ENCODE measurements around the gene SETBP1.

The SETBP1 gene

DNA sequence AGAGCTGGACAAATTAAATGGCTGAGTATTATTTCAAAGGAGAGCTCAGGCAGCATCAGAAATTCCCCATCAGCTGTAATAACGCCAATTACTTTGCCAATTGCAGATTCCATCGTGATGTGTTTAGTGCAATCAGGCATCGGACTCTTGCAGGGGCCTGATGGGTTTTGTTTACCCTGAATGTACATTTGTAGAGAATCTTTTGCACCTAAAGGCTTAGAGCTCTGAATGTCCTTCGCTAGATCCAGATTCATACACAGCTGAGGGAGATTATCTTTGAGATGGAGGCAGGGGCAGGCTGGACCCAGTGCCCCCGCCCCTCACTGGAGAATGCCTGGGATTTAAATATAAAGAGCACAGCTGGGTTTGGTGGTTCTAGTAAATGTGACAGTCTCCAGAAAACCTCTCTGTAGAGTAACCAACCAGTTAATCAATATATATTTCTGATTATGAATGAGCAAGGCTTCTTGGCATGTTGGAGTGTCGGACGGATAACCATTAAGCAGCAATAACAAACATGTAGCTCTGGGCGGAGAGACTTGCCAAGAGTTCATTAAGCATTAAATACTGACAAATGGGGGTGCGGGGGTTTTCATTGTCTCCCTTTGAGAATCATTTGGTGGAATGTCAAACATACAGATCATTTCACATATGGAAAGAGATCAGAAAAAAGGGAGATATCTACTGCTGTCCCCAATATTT is 200.9 kb downstream of the SETBP1 start:
- Histone ChIP-seq H3K9me3 (ENCODE audit: control insufficient read depth, insufficient read depth, low read length) (no peaks in the 10 kb centered on the region), H3K27me3 (ENCODE audit: control insufficient read depth, insufficient read depth, low read length) (no peaks in the 10 kb centered on the region), H3K9ac (ENCODE audit: low read depth, low read length) (no peak overlapping the region), H3K4me1 (ENCODE audit: control insufficient read depth, insufficient read depth, low read length) (no peaks in the 10 kb centered on the region), H3K4me3 (ENCODE audit: low read depth, low read length) (no peak overlapping the region), H3K36me3 (ENCODE audit: control insufficient read depth, insufficient read depth, low read length) (no peaks in the 10 kb centered on the region)

GRCh38 chr18:44882163-44882868 is 201.6 kb downstream of the SETBP1 start:
- no peaks in the 10 kb centered on the region for H3K9me3 ChIP-seq (ENCODE audit: control insufficient read depth, insufficient read depth, low read length)
- H3K36me3 ChIP-seq (ENCODE audit: control insufficient read depth, insufficient read depth, low read length): no peaks in the 10 kb centered on the region
- no peaks in the 10 kb centered on the region for H3K4me1 ChIP-seq (ENCODE audit: control insufficient read depth, insufficient read depth, low read length)

DNA sequence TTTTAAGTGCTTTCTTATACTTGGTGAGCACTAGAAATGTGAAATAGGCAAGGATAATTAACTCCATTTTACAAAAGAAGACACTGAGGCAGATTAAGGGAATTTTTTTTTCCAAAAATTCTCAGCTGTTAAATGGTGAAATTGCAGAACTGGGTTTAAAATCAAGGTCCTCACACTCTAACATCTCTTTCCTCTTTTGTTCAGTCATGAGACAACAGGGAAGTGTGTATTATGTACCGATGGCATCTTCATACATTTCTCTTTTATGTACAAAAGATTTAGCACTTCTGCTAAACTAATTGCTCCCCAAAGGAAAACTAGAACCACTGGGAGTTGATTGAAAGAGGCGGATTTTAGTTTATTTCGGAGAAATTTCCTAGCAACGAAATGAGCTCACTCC is 203.0 kb downstream of the SETBP1 start:
- Histone ChIP-seq H3K9ac (ENCODE audit: low read depth, low read length) (no peak overlapping the region), H3K4me1 (ENCODE audit: control insufficient read depth, insufficient read depth, low read length) (no peaks in the 10 kb centered on the region), H3K4me3 (ENCODE audit: low read depth, low read length) (no peak overlapping the region), H3K36me3 (ENCODE audit: control insufficient read depth, insufficient read depth, low read length) (no peaks in the 10 kb centered on the region), H3K27me3 (ENCODE audit: control insufficient read depth, insufficient read depth, low read length) (no peaks in the 10 kb centered on the region), H3K9me3 (ENCODE audit: control insufficient read depth, insufficient read depth, low read length) (no peaks in the 10 kb centered on the region)

More at GRCh38 chr18:44882163-44882868, 201.6 kb downstream of the SETBP1 start:
- Histone ChIP-seq H3K4me3 (ENCODE audit: low read depth, low read length) (no peak overlapping the region), H3K9ac (ENCODE audit: low read depth, low read length) (no peak overlapping the region), H3K27me3 (ENCODE audit: control insufficient read depth, insufficient read depth, low read length) (no peaks in the 10 kb centered on the region)

DNA sequence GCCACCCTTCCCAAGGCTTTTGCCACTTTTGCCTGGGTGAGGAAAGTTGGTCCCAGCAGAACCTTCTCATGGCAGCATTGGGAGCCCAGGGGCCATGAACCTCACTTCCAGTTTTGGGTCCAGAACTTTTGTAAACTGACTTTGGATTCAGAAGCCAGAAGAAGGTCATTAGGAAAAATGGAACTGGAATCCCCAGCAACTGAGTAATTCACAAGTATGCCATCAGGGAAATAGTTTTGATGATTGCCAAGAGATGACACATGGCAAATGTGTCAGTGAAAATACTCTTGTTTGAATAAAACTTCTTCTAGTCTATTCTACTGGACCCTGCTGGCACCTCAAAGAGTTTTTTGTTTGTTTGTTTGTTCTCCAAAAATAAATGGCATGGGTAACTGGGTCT is 203.7 kb downstream of the SETBP1 start:
- no peaks in the 10 kb centered on the region for H3K27me3 ChIP-seq (ENCODE audit: control insufficient read depth, insufficient read depth, low read length)
- H3K36me3 ChIP-seq (ENCODE audit: control insufficient read depth, insufficient read depth, low read length): no peaks in the 10 kb centered on the region
- no peaks in the 10 kb centered on the region for H3K9me3 ChIP-seq (ENCODE audit: control insufficient read depth, insufficient read depth, low read length)
- no peak overlapping the region for H3K4me3 ChIP-seq (ENCODE audit: low read depth, low read length)
- H3K9ac ChIP-seq (ENCODE audit: low read depth, low read length): no peak overlapping the region
- H3K4me1 ChIP-seq (ENCODE audit: control insufficient read depth, insufficient read depth, low read length): no peaks in the 10 kb centered on the region

GRCh38 chr18:44885507-44885906 is 204.8 kb downstream of the SETBP1 start:
- H3K4me3 ChIP-seq (ENCODE audit: low read depth, low read length): no peak overlapping the region
- no peaks in the 10 kb centered on the region for H3K4me1 ChIP-seq (ENCODE audit: control insufficient read depth, insufficient read depth, low read length)
- H3K36me3 ChIP-seq (ENCODE audit: control insufficient read depth, insufficient read depth, low read length): no peaks in the 10 kb centered on the region
- H3K27me3 ChIP-seq (ENCODE audit: control insufficient read depth, insufficient read depth, low read length): no peaks in the 10 kb centered on the region
- H3K9ac ChIP-seq (ENCODE audit: low read depth, low read length): no peak overlapping the region
- H3K9me3 ChIP-seq (ENCODE audit: control insufficient read depth, insufficient read depth, low read length): no peaks in the 10 kb centered on the region

GRCh38 chr18:44887227-44887631 is 206.5 kb downstream of the SETBP1 start:
- no peak overlapping the region for H3K9ac ChIP-seq (ENCODE audit: low read depth, low read length)
- no peaks in the 10 kb centered on the region for H3K27me3 ChIP-seq (ENCODE audit: control insufficient read depth, insufficient read depth, low read length)
- H3K36me3 ChIP-seq (ENCODE audit: control insufficient read depth, insufficient read depth, low read length): no peaks in the 10 kb centered on the region
- H3K4me1 ChIP-seq (ENCODE audit: control insufficient read depth, insufficient read depth, low read length): no peaks in the 10 kb centered on the region
- no peaks in the 10 kb centered on the region for H3K9me3 ChIP-seq (ENCODE audit: control insufficient read depth, insufficient read depth, low read length)
- H3K4me3 ChIP-seq (ENCODE audit: low read depth, low read length): no peak overlapping the region

GRCh38 chr18:44889111-44889510 is 208.4 kb downstream of the SETBP1 start:
- Histone ChIP-seq H3K4me3 (ENCODE audit: low read depth, low read length) (no peak overlapping the region), H3K4me1 (ENCODE audit: control insufficient read depth, insufficient read depth, low read length) (no peaks in the 10 kb centered on the region), H3K9ac (ENCODE audit: low read depth, low read length) (no peak overlapping the region), H3K9me3 (ENCODE audit: control insufficient read depth, insufficient read depth, low read length) (no peaks in the 10 kb centered on the region), H3K27me3 (ENCODE audit: control insufficient read depth, insufficient read depth, low read length) (no peaks in the 10 kb centered on the region), H3K36me3 (ENCODE audit: control insufficient read depth, insufficient read depth, low read length) (no peaks in the 10 kb centered on the region)

- no peaks in the 10 kb centered on the region for H3K9me3 ChIP-seq (ENCODE audit: control insufficient read depth, insufficient read depth, low read length)
- no peaks in the 10 kb centered on the region for H3K27me3 ChIP-seq (ENCODE audit: control insufficient read depth, insufficient read depth, low read length)
- no peak overlapping the region for H3K4me3 ChIP-seq (ENCODE audit: low read depth, low read length)
- no peaks in the 10 kb centered on the region for H3K36me3 ChIP-seq (ENCODE audit: control insufficient read depth, insufficient read depth, low read length)
- H3K9ac ChIP-seq (ENCODE audit: low read depth, low read length): no peak overlapping the region
- H3K4me1 ChIP-seq (ENCODE audit: control insufficient read depth, insufficient read depth, low read length): no peaks in the 10 kb centered on the region
Observed at GRCh38 chr18:44893045-44893706, 212.5 kb downstream of the SETBP1 start.

GRCh38 chr18:44893966-44894365 is 213.3 kb downstream of the SETBP1 start:
- Histone ChIP-seq H3K9me3 (ENCODE audit: control insufficient read depth, insufficient read depth, low read length) (no peaks in the 10 kb centered on the region), H3K36me3 (ENCODE audit: control insufficient read depth, insufficient read depth, low read length) (no peaks in the 10 kb centered on the region), H3K4me3 (ENCODE audit: low read depth, low read length) (no peak overlapping the region), H3K27me3 (ENCODE audit: control insufficient read depth, insufficient read depth, low read length) (no peaks in the 10 kb centered on the region), H3K9ac (ENCODE audit: low read depth, low read length) (no peak overlapping the region), H3K4me1 (ENCODE audit: control insufficient read depth, insufficient read depth, low read length) (no peaks in the 10 kb centered on the region)

DNA sequence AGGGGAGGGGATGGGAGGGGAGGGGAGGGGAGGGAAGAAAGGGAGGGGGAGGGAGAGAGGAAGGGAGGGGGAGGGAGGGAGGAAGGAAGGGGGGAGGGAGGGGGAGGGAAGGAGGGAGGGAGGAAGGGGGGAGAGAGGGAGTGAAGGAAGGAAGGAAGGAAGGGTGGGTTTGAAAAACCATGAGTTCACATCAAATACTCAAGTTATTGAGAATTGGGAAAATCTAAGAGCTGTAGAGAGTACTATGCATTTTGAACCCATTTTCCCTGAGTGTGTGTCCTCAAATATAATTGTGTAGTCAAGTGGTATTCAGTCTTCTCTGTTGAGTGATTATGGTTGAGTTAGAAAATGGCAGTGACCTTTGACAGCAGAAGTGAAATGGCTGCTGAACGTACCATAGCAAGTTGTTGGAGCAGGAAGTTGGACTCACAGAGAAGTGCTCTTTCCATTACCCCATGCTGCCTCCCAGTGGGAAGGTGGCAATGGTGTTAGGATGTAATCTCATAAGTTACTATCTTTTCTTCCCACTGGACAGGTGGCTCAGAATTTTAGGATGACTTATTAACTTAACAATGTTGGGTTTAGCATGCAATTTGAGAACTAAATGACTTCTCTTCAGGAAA is 214.6 kb downstream of the SETBP1 start:
- Histone ChIP-seq H3K9ac (ENCODE audit: low read depth, low read length) (no peak overlapping the region), H3K27me3 (ENCODE audit: control insufficient read depth, insufficient read depth, low read length) (no peaks in the 10 kb centered on the region), H3K4me1 (ENCODE audit: control insufficient read depth, insufficient read depth, low read length) (no peaks in the 10 kb centered on the region), H3K36me3 (ENCODE audit: control insufficient read depth, insufficient read depth, low read length) (no peaks in the 10 kb centered on the region), H3K4me3 (ENCODE audit: low read depth, low read length) (no peak overlapping the region), H3K9me3 (ENCODE audit: control insufficient read depth, insufficient read depth, low read length) (no peaks in the 10 kb centered on the region)

DNA sequence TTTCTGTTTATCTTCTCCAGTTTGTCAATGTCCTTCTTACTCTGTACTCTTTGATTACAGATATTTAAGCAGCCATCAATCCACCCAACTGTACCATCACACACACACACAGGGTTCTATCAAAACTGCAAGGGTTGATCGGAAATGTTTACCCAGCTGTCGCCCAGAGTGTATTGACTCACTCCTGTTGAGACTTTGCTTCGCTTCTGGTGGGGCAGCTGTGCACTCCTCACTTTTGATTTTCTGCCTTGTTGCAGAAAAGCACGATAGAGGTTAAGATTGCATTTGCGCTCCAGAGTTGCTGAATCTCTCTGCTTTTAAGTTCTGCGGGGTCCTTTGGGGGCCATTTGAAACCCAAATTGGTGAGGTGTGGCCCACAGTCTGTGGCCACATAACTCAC is 216.2 kb downstream of the SETBP1 start:
- no peaks in the 10 kb centered on the region for H3K4me1 ChIP-seq (ENCODE audit: control insufficient read depth, insufficient read depth, low read length)
- no peak overlapping the region for H3K9ac ChIP-seq (ENCODE audit: low read depth, low read length)
- H3K4me3 ChIP-seq (ENCODE audit: low read depth, low read length): no peak overlapping the region
- H3K27me3 ChIP-seq (ENCODE audit: control insufficient read depth, insufficient read depth, low read length): no peaks in the 10 kb centered on the region
- no peaks in the 10 kb centered on the region for H3K36me3 ChIP-seq (ENCODE audit: control insufficient read depth, insufficient read depth, low read length)
- H3K9me3 ChIP-seq (ENCODE audit: control insufficient read depth, insufficient read depth, low read length): no peaks in the 10 kb centered on the region
